Heart left ventricle (tissue), 13 donors: ENCODE measurements around the gene PGM1.

Experiments
- CTCF ChIP-seq, 12 donors: fragments of 200-600 bp; sonication (generic) in 4 of 12; IDR thresholded peaks; one replicate each; pipeline versions ENCODE4 v1.5.0 to v1.8.0; 2018 to 2022; ENCODE audit warnings: antibody characterized with exemption in 12 of 12, mild to moderate bottlenecking in 5 of 12
- POLR2A ChIP-seq, 2 donors: fragments of 450-650 bp; IDR thresholded peaks; one replicate each; pipeline ENCODE4 v1.6.1; 2017; ENCODE audit warnings: antibody characterized with exemption in 2 of 2, mild to moderate bottlenecking in 2 of 2, moderate library complexity in 2 of 2
- donor health status: ischemic (EF 13 %, LVEDD 7.1; RV severe dilation, severe dysfunction).
- donor health status: DM: no; HTN: yes; CAD: no.
- donor health status: DM: no; HTN: no; CAD: no.
- donor health status: ischemic (EF 25% LVEDD 6.9; RV normal size, moderate dysfunction).
- donor health status: ischemic (EF 25% LVEDD 5.7; RV mildly dilated, moderate dysfunction).
- donor health status: ischemic (EF 35%, LVEDD 5.7; RV mildly dilated, moderate dysfunction).
- donor health status: nonischemic (EF 11% LVEDD 7.7; RV severe dilation, severe dysfunction).
- donor health status: DM: yes; HTN: yes; CAD: no.
- donor health status: PGD.
- donor health status: ischemic (EF 29% LVEDD 5.4; RV normal size, mild dysfunction).
- donor health status: nonischemic (EF 23%, LVEDD 6.1; RV moderate dilation, normal function).

GRCh38 chr1:63664742-63665141 lies 71.5 kb downstream of the PGM1 start:
- TF ChIP-seq CTCF (IDR thresholded peaks at IDR 0.05): no peak
- TF ChIP-seq POLR2A (IDR thresholded peaks at IDR 0.05): no peak
